ENCODE data around the gene DBNDD1. TPM values are rescaled to one million over a fixed set of nuclear protein-coding genes. Genes with fewer than 3 reads are reported as not detected.

The DBNDD1 gene
- total RNA-seq, 1 experiment from 2014 or later = 60.2 TPM

- no peak overlapping the region for H3K9ac ChIP-seq (ENCODE audit: low read length)
- intact Hi-C loops (cut with micrococcal nuclease) = no loop called here
- no peaks in the 10 kb centered on the region for H4K20me1 ChIP-seq (ENCODE audit: insufficient read depth)
- DNase-seq (ENCODE audit: low read depth, low spot score) (no peak), ATAC-seq (no peak)
- H3K79me2 ChIP-seq (ENCODE audit: insufficient read depth, low read length) = no peaks in the 10 kb centered on the region
- no peak overlapping the region; the same call in 1 of the 2 replicates for H3K27ac ChIP-seq (ENCODE audit: low read depth, low read length)
- no peak for TF ChIP-seq MAX (IDR thresholded peaks at IDR 0.05)
- TF ChIP-seq POLR2A (IDR thresholded peaks at IDR 0.05; ENCODE audit: borderline replicate concordance, extremely low read depth, insufficient read depth, insufficient read length) = no peak
- no peak for TF ChIP-seq ZNF274 (IDR thresholded peaks at IDR 0.05; ENCODE audit: low read depth, low read length)
- TF ChIP-seq ELF1 (IDR thresholded peaks at IDR 0.05; ENCODE audit: borderline replicate concordance, low read depth) = no peak
- TF ChIP-seq EGR1 (IDR thresholded peaks at IDR 0.05; ENCODE audit: low read depth) = no peak
- TF ChIP-seq YY1 (IDR thresholded peaks at IDR 0.05; ENCODE audit: extremely low read depth, insufficient replicate concordance, low read depth, low read length) = no peak
- no peak for TF ChIP-seq EZH2 (IDR thresholded peaks at IDR 0.05)
- TF ChIP-seq ZFX (IDR thresholded peaks at IDR 0.05) = no peak
- TF ChIP-seq TCF7L2 (IDR thresholded peaks at IDR 0.05; ENCODE audit: borderline replicate concordance, extremely low read depth, insufficient read depth, insufficient read length) = no peak
- no peak for TF ChIP-seq CBX3 (IDR thresholded peaks at IDR 0.05; ENCODE audit: low read depth)
- TF ChIP-seq FOSL1 (IDR thresholded peaks at IDR 0.05; ENCODE audit: low read depth) = no peak
- no peak overlapping the region for H3K4me3 ChIP-seq (replicated peaks in 1 of 2; ENCODE audit: low read depth in 1 of 2, low read length in 2 of 2)
- H3K27me3 ChIP-seq (ENCODE audit: insufficient read depth, low read length) = no peaks in the 10 kb centered on the region
- no TSS peak for BruUV-seq (replicated peaks)
- peak overlapping the region; percentile 54 for H3K4me2 ChIP-seq (ENCODE audit: low read length)
- no peaks in the 10 kb centered on the region for H3K9me3 ChIP-seq (ENCODE audit: control insufficient read depth in 1 of 2, insufficient read depth in 1 of 2, low read depth in 1 of 2, low read length in 2 of 2)
- H3K9me2 ChIP-seq (ENCODE audit: insufficient read depth) = no peaks in the 10 kb centered on the region
- H2AFZ ChIP-seq (ENCODE audit: low read depth, low read length, poor library complexity, severe bottlenecking) = no peak overlapping the region
- ChIA-PET RAD21 (ENCODE audit: low non-redundant PET in 1 of 2, low total read pairs in 2 of 2, uncharacterized antibody in 2 of 2, unreplicated experiment in 2 of 2) (no interaction called here), CTCF (interaction anchor here (1.0 to 1.3 kb wide), 2 partner anchors 8 to 23 kb away, joined by 3 read pairs; no protein-coding TSS in a partner anchor), POLR2A (interaction anchor here (1.2 kb wide), 1 partner anchor 10 kb away, joined by 3 read pairs; no protein-coding TSS in a partner anchor)
- H3K36me3 ChIP-seq (ENCODE audit: control insufficient read depth in 1 of 2, insufficient read depth in 2 of 2, low read length in 2 of 2) = peaks cover 26 to 42% of the 10 kb centered on the region in 2 experiments; a peak in 3 of 4 replicates
- H3K4me1 ChIP-seq (ENCODE audit: control insufficient read depth in 1 of 2, insufficient read depth in 2 of 2, low read length in 2 of 2) = peaks cover 15 to 38% of the 10 kb centered on the region in 2 experiments
Measured at GRCh38 chr16:90042946-90043514, 23.8 kb upstream of the DBNDD1 start.
